Colonic mucosa (tissue), 4 donors: ENCODE results near the gene DOCK9. TPM values are rescaled to one million over a fixed set of nuclear protein-coding genes. Genes with fewer than 3 reads are reported as not detected.

Source experiments
- DNase-seq: peaks from one replicate; pipeline ENCODE4 v3.0.0-alpha.2; 2020
- H3K27ac ChIP-seq: fragments of 200-600 bp; one replicate; pipeline ENCODE4 v1.8.0; 2021
- H3K27me3 ChIP-seq: fragments of 200-600 bp; one replicate; pipeline ENCODE4 v1.8.0; 2021
- H3K36me3 ChIP-seq: fragments of 200-600 bp; one replicate; pipeline ENCODE4 v1.8.0; 2021
- H3K4me1 ChIP-seq: fragments of 200-600 bp; one replicate; pipeline ENCODE4 v1.8.0; 2021; ENCODE audit warnings: mild to moderate bottlenecking
- H3K4me3 ChIP-seq: fragments of 200-600 bp; one replicate; pipeline ENCODE4 v1.8.0; 2021
- H3K9ac ChIP-seq, 2 donors: one replicate each; pipeline ENCODE4 v1.7.0; 2013; ENCODE audit warnings: control low read depth in 2 of 2, low read depth in 2 of 2, low read length in 2 of 2
- H3K9me3 ChIP-seq: fragments of 200-600 bp; one replicate; pipeline ENCODE4 v1.8.0; 2021
- CTCF ChIP-seq: fragments of 200-600 bp; IDR thresholded peaks from one replicate; pipeline ENCODE4 v1.8.0; 2022; ENCODE audit warnings: antibody characterized with exemption, mild to moderate bottlenecking
- intact Hi-C: fragments of 100-400 bp; cut with DNase I; formaldehyde crosslinking; loops from one replicate; pipeline ENCODE4 v1.14.1; 2022
- total RNA-seq, 2 donors: library from RNA; stranded (reverse); fragmentation: NEBNext Ultra II Directional in 1 of 2; extraction: Animal tissue kit (Norgen Biotek cat#: 25700) in 1 of 2; gene quantifications; one replicate each; pipeline ENCODE4 v1.2.1, GENCODE V29; 2021
- donor health status: healthy.
- donor health status: DM: no; HTN: no; CAD: no.
- donor health status: DM: no; HTN: no; CAD: no.

Gene DOCK9
- total RNA-seq, 2 donors from 2014 or later: 42.3 to 52.4 TPM

DNA sequence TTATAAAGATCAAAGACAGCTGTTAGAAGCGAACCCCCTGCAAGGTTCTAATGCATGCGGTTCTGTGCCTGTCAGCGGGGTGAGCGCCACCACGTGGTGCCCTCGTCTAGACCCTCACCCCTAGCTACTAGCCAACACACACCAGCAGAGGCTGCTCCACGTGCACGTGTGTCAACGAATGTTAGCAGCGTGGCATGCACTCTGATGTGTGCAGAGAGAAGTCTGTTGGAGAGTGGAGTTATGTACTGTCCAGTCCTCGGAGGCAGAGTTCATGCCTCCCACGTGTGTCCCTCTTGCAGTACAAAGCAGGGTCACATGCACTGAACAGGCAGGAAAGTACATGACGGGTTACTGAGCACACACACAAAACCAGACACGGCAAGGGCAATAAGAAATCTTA is 150.4 kb downstream of the DOCK9 start:
- H3K27ac ChIP-seq: no peak overlapping the region
- no peaks in the 10 kb centered on the region for H3K36me3 ChIP-seq
- no peaks in the 10 kb centered on the region for H3K9me3 ChIP-seq
- TF ChIP-seq CTCF: no peak
- intact Hi-C loops: no loop called here
- H3K4me1 ChIP-seq: no peaks in the 10 kb centered on the region
- no peak overlapping the region for H3K9ac ChIP-seq
- DNase-seq: no peak
- no peaks in the 10 kb centered on the region for H3K27me3 ChIP-seq
- H3K4me3 ChIP-seq: no peak overlapping the region

DNA sequence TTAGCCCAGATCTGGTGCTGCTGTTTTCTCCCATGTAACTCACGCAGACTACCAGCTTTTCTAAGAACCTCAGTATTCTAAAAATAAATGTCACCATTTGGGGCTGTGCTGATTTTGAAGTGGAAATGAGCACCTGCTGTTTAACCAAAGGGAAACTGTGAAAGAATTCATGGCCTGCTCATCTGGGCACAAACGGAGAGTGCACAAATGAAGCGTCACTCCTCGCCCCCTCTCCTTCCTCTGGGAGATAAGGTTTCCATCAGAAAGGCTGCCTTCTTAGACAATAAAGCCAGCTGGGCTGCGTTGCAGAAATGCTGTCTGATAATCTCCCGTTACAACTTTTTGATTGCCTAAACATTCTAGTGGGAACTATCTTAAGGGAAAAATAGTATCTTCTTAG is 151.7 kb downstream of the DOCK9 start:
- Histone ChIP-seq H3K27ac (no peak overlapping the region), H3K36me3 (no peaks in the 10 kb centered on the region)
- TF ChIP-seq CTCF: no peak

DNA sequence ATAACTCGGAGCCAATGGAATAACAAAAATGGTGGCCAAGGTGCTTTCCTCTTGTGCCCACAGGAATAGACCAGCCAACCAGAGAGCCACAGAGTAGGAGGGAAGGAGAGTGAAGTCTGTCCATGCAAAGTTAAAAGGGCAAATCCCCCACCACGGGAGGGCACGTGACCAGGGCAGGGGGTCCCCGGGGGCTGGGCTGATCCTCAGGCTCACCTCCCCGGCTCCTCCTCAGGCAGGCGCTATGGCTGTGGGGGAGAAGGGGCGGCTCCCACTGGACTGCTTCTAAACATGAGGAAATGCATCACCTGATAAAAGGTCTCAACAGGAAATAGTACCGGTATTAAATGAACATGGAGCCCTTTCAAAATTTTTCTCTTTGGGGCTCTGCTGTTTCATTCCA is 152.2 kb downstream of the DOCK9 start:
- no peaks in the 10 kb centered on the region for H3K36me3 ChIP-seq
- intact Hi-C loops: no loop called here

More for the DNA sequence above, 151.7 kb downstream of the DOCK9 start:
- intact Hi-C loops: no loop called here
- no peak for DNase-seq
- Histone ChIP-seq H3K9me3 (no peaks in the 10 kb centered on the region), H3K4me3 (no peak overlapping the region), H3K27me3 (no peaks in the 10 kb centered on the region), H3K9ac (no peak overlapping the region), H3K4me1 (peaks cover 4% of the 10 kb centered on the region)

GRCh38 chr13:98824376-98825160 is 153.3 kb downstream of the DOCK9 start:
- Histone ChIP-seq H3K9me3 (no peaks in the 10 kb centered on the region), H3K36me3 (no peaks in the 10 kb centered on the region), H3K4me3 (no peak overlapping the region), H3K9ac (no peak overlapping the region), H3K27ac (no peak overlapping the region), H3K27me3 (no peaks in the 10 kb centered on the region), H3K4me1 (peaks cover 4% of the 10 kb centered on the region)
- intact Hi-C loops: no loop called here
- TF ChIP-seq CTCF: no peak
- no peak for DNase-seq

More for the DNA sequence above, 152.2 kb downstream of the DOCK9 start:
- no peak overlapping the region for H3K9ac ChIP-seq
- H3K9me3 ChIP-seq: no peaks in the 10 kb centered on the region
- no peak for DNase-seq
- H3K27me3 ChIP-seq: no peaks in the 10 kb centered on the region
- no peak overlapping the region for H3K4me3 ChIP-seq
- TF ChIP-seq CTCF: no peak
- H3K27ac ChIP-seq: no peak overlapping the region
- H3K4me1 ChIP-seq: peaks cover 4% of the 10 kb centered on the region

- H3K27ac ChIP-seq: no peak overlapping the region
- intact Hi-C loops: no loop called here
- H3K4me3 ChIP-seq: no peak overlapping the region
- no peaks in the 10 kb centered on the region for H3K9me3 ChIP-seq
- H3K9ac ChIP-seq: no peak overlapping the region
- H3K4me1 ChIP-seq: peaks cover 4% of the 10 kb centered on the region
- H3K36me3 ChIP-seq: no peaks in the 10 kb centered on the region
- H3K27me3 ChIP-seq: no peaks in the 10 kb centered on the region
- TF ChIP-seq CTCF: no peak
- no peak for DNase-seq
Measured at GRCh38 chr13:98823442-98823841, 154.4 kb downstream of the DOCK9 start.
